GM18870 (cell line): ENCODE measurements around the gene RPA1.

Source experiments
- ATAC-seq: cut with Tn5 transposase; IDR thresholded peaks from one replicate; pipeline ENCODE4 v1.9.1; 2021; ENCODE audit warnings: moderate library complexity; ENCODE audit not compliant: unreplicated experiment

RPA1 gene

GRCh38 chr17:1939981-1940809 is 110.4 kb downstream of the RPA1 start:
- ATAC-seq = no peak

- no peak for ATAC-seq
These were observed 111.0 kb downstream of the RPA1 start for GRCh38 chr17:1940810-1941185.

GRCh38 chr17:1941272-1942065 is 111.7 kb downstream of the RPA1 start:
- ATAC-seq = no peak

- no peak for ATAC-seq
These were observed 112.2 kb downstream of the RPA1 start for GRCh38 chr17:1942066-1942365.

- no peak for ATAC-seq
These were observed 113.0 kb downstream of the RPA1 start for GRCh38 chr17:1942666-1943435.

- no peak for ATAC-seq
These were observed 113.6 kb downstream of the RPA1 start for GRCh38 chr17:1943436-1943831.

GRCh38 chr17:1945621-1946020 is 115.8 kb downstream of the RPA1 start:
- no peak for ATAC-seq

GRCh38 chr17:1946021-1946932 is 116.5 kb downstream of the RPA1 start:
- ATAC-seq = no peak

GRCh38 chr17:1947229-1947742 is 117.5 kb downstream of the RPA1 start:
- no peak for ATAC-seq

GRCh38 chr17:1947743-1948516 is 118.1 kb downstream of the RPA1 start:
- no peak for ATAC-seq

GRCh38 chr17:1948517-1948825 is 118.7 kb downstream of the RPA1 start:
- no peak for ATAC-seq
